SK-N-SH treated with all-trans-retinoic acid at 6 μM for 48 hours (cell line): ENCODE results near the gene TEX35.

Experiments used
- ATAC-seq: fragments of 200-7000 bp; cut with Tn5 transposase; 3 replicates; pipeline ENCODE4 v1.9.1; 2020; ENCODE audit warnings: mild to moderate bottlenecking, moderate library complexity
- ARNTL ChIP-seq: fragments of 450-650 bp; formaldehyde crosslinking; IDR thresholded peaks from 2 replicates; pipeline ENCODE4 v1.5.0; 2020; ENCODE audit warnings: low read depth, mild to moderate bottlenecking, moderate library complexity, borderline replicate concordance
- BACH2 ChIP-seq: fragments of 250-450 bp; sonication (Bioruptor Pico); IDR thresholded peaks from 2 replicates; pipeline ENCODE4 v1.9.0; 2021; ENCODE audit warnings: mild to moderate bottlenecking, borderline replicate concordance
- CREB5 ChIP-seq: fragments of 250-450 bp; sonication (Bioruptor Pico); IDR thresholded peaks from 2 replicates; pipeline ENCODE4 v1.5.1; 2020; ENCODE audit warnings: low read depth, mild to moderate bottlenecking, moderate library complexity
- CSDC2 ChIP-seq: fragments of 250-450 bp; sonication (Bioruptor Pico); IDR thresholded peaks from 2 replicates; pipeline ENCODE4 v1.5.0; 2020; ENCODE audit warnings: mild to moderate bottlenecking, moderate library complexity
- CSRNP3 ChIP-seq: fragments of 250-450 bp; sonication (Bioruptor Pico); IDR thresholded peaks from 2 replicates; pipeline ENCODE4 v1.5.1; 2021; ENCODE audit warnings: mild to moderate bottlenecking, moderate library complexity
- ESRRG ChIP-seq: fragments of 250-450 bp; sonication (Bioruptor Pico); IDR thresholded peaks from 2 replicates; pipeline ENCODE4 v1.6.1; 2021; ENCODE audit warnings: mild to moderate bottlenecking
- GLIS3 ChIP-seq: fragments of 250-450 bp; sonication (Bioruptor Pico); IDR thresholded peaks from 2 replicates; pipeline ENCODE4 v1.5.0; 2020; ENCODE audit warnings: mild to moderate bottlenecking, moderate library complexity
- ISL1 ChIP-seq: fragments of 250-450 bp; sonication (Bioruptor Pico); IDR thresholded peaks from 2 replicates; pipeline ENCODE4 v2.1.2; 2022; ENCODE audit warnings: mild to moderate bottlenecking, moderate library complexity
- OSR1 ChIP-seq: fragments of 250-450 bp; sonication (Bioruptor Pico); IDR thresholded peaks from 2 replicates; pipeline ENCODE4 v1.8.0; 2022; ENCODE audit warnings: moderate library complexity, mild to moderate bottlenecking, inconsistent platforms
- PATZ1 ChIP-seq: fragments of 250-450 bp; sonication (Bioruptor Pico); IDR thresholded peaks from 2 replicates; pipeline ENCODE4 v1.8.0; 2020; ENCODE audit warnings: mild to moderate bottlenecking, moderate library complexity, borderline replicate concordance
- POU6F1 ChIP-seq: fragments of 250-450 bp; sonication (Bioruptor Pico); IDR thresholded peaks from 2 replicates; pipeline ENCODE4 v1.8.0; 2021; ENCODE audit warnings: low read depth, mild to moderate bottlenecking, moderate library complexity, borderline replicate concordance
- PPARA ChIP-seq: fragments of 250-450 bp; sonication (Bioruptor Pico); IDR thresholded peaks from 2 replicates; pipeline ENCODE4 v1.5.0; 2020; ENCODE audit warnings: mild to moderate bottlenecking, borderline replicate concordance
- SNAI2 ChIP-seq: fragments of 250-450 bp; sonication (Bioruptor Pico); IDR thresholded peaks from 2 replicates; pipeline ENCODE4 v1.5.0; 2020; ENCODE audit warnings: mild to moderate bottlenecking, moderate library complexity
- TCF4 ChIP-seq: fragments of 250-450 bp; sonication (Bioruptor Pico); IDR thresholded peaks from 2 replicates; pipeline ENCODE4 v1.8.0; 2021; ENCODE audit warnings: mild to moderate bottlenecking, moderate library complexity, borderline replicate concordance
- TOX ChIP-seq: fragments of 250-450 bp; sonication (Bioruptor Pico); IDR thresholded peaks from 2 replicates; pipeline ENCODE4 v1.8.0; 2021; ENCODE audit warnings: mild to moderate bottlenecking, moderate library complexity, borderline replicate concordance
- TSHZ2 ChIP-seq: fragments of 250-450 bp; sonication (Bioruptor Pico); IDR thresholded peaks from 2 replicates; pipeline ENCODE4 v1.5.0; 2020; ENCODE audit warnings: mild to moderate bottlenecking, moderate library complexity
- ZC3H10 ChIP-seq: fragments of 250-450 bp; sonication (Bioruptor Pico); IDR thresholded peaks from 2 replicates; pipeline ENCODE4 v1.5.1; 2021; ENCODE audit warnings: mild to moderate bottlenecking, moderate library complexity
- ZFP3 ChIP-seq: fragments of 250-450 bp; sonication (Bioruptor Pico); IDR thresholded peaks from 2 replicates; pipeline ENCODE4 v1.5.0; 2020; ENCODE audit warnings: mild to moderate bottlenecking, moderate library complexity
- ZFP30 ChIP-seq: fragments of 450-650 bp; formaldehyde crosslinking; IDR thresholded peaks from 2 replicates; pipeline ENCODE4 v1.5.0; 2022; ENCODE audit warnings: mild to moderate bottlenecking, moderate library complexity
- ZNF565 ChIP-seq: fragments of 450-650 bp; formaldehyde crosslinking; conservative IDR thresholded peaks from 2 replicates; pipeline ENCODE4 v1.5.0; 2020; ENCODE audit warnings: low read depth, mild to moderate bottlenecking, moderate library complexity
- ZNF70 ChIP-seq: fragments of 450-650 bp; formaldehyde crosslinking; IDR thresholded peaks from 2 replicates; pipeline ENCODE4 v1.5.0; 2020; ENCODE audit warnings: mild to moderate bottlenecking, moderate library complexity
- ZNF8 ChIP-seq: fragments of 450-650 bp; formaldehyde crosslinking; IDR thresholded peaks from 2 replicates; pipeline ENCODE4 v1.5.0; 2020; ENCODE audit warnings: mild to moderate bottlenecking, moderate library complexity

TEX35 gene

GRCh38 chr1:178530037-178530402, 17.1 kb downstream of the TEX35 start:
- TF ChIP-seq BACH2 (CRISPR knock-in tag) (no peak), CREB5 (CRISPR knock-in tag) (no peak), OSR1 (CRISPR knock-in tag) (no peak), TSHZ2 (no peak), POU6F1 (CRISPR knock-in tag) (no peak), CSRNP3 (CRISPR knock-in tag) (no peak), TCF4 (CRISPR knock-in tag) (no peak), GLIS3 (CRISPR knock-in tag) (no peak), ZNF8 (CRISPR knock-in tag) (no peak), CSDC2 (CRISPR knock-in tag) (no peak), ARNTL (CRISPR knock-in tag) (no peak), ZFP3 (CRISPR knock-in tag) (no peak), PPARA (CRISPR knock-in tag) (no peak), ISL1 (CRISPR knock-in tag) (no peak), ZFP30 (CRISPR knock-in tag) (no peak)
- peak; percentile 65 for ATAC-seq

- peak; percentile 24 for ATAC-seq
- TF ChIP-seq CREB5 (CRISPR knock-in tag) (no peak), ESRRG (CRISPR knock-in tag) (no peak), ZNF8 (CRISPR knock-in tag) (no peak), SNAI2 (CRISPR knock-in tag) (no peak), CSRNP3 (CRISPR knock-in tag) (no peak), ZNF565 (CRISPR knock-in tag) (no peak), ZFP3 (CRISPR knock-in tag) (no peak), TOX (CRISPR knock-in tag) (no peak), ARNTL (CRISPR knock-in tag) (no peak), ZNF70 (CRISPR knock-in tag) (no peak), POU6F1 (CRISPR knock-in tag) (no peak), ZC3H10 (no peak), PATZ1 (CRISPR knock-in tag) (no peak), TSHZ2 (no peak), CSDC2 (CRISPR knock-in tag) (no peak), ZFP30 (CRISPR knock-in tag) (no peak), GLIS3 (CRISPR knock-in tag) (no peak), TCF4 (CRISPR knock-in tag) (no peak)
These were observed 17.6 kb downstream of the TEX35 start for GRCh38 chr1:178530502-178530901.
